Astrocyte (in vitro differentiated cells and primary cell): Measurements from ENCODE around the gene ZBTB17. TPM values are rescaled to one million over a fixed set of nuclear protein-coding genes. Genes with fewer than 3 reads are reported as not detected.

Experiments
- DNase-seq: peaks from one replicate; pipeline ENCODE4 v3.0.0-alpha.2; 2010; ENCODE audit warnings: low read depth
- FAIRE-seq: peaks from 2 replicates; lab custom pipeline; 2011; peaks lifted over from hg19 to GRCh38; lab: Jason Lieb, UNC
- H2AFZ ChIP-seq: 2 replicates; pipeline ENCODE4 v1.6.0; 2012; ENCODE audit warnings: low read depth, low read length, inconsistent platforms
- H3K27ac ChIP-seq: 2 replicates; pipeline ENCODE4 v1.5.1; 2011; ENCODE audit warnings: low read depth, low read length, inconsistent platforms
- H3K27me3 ChIP-seq: 2 replicates; pipeline ENCODE4 v1.6.0; 2011; ENCODE audit warnings: low read length, inconsistent platforms; ENCODE audit not compliant: insufficient read depth
- H3K36me3 ChIP-seq: 2 replicates; pipeline ENCODE4 v1.5.1; 2011; ENCODE audit warnings: low read length, inconsistent platforms; ENCODE audit not compliant: insufficient read depth
- H3K4me1 ChIP-seq: 2 replicates; pipeline ENCODE4 v1.5.1; 2011; ENCODE audit warnings: low read length, inconsistent platforms; ENCODE audit not compliant: insufficient read depth
- H3K4me2 ChIP-seq: 2 replicates; pipeline ENCODE4 v1.6.0; 2012; ENCODE audit warnings: low read length, inconsistent platforms
- H3K4me3 ChIP-seq: 2 replicates; pipeline ENCODE4 v1.5.1; 2011; ENCODE audit warnings: low read depth, mild to moderate bottlenecking, low read length, inconsistent platforms; ENCODE audit not compliant: insufficient read depth
- H3K79me2 ChIP-seq: 2 replicates; pipeline ENCODE4 v1.6.0; 2012; ENCODE audit warnings: mild to moderate bottlenecking, low read length, inconsistent platforms; ENCODE audit not compliant: insufficient read depth
- H3K9ac ChIP-seq: 2 replicates; pipeline ENCODE4 v1.6.0; 2012; ENCODE audit warnings: mild to moderate bottlenecking, low read length, inconsistent platforms
- H3K9me3 ChIP-seq: 2 replicates; pipeline ENCODE4 v1.5.1; 2012; ENCODE audit warnings: low read depth, mild to moderate bottlenecking, low read length, inconsistent platforms; ENCODE audit not compliant: insufficient read depth
- H4K20me1 ChIP-seq: 2 replicates; pipeline ENCODE4 v1.6.0; 2012; ENCODE audit warnings: low read length, inconsistent platforms; ENCODE audit not compliant: insufficient read depth
- H3K27ac Mint-ChIP-seq: one replicate; pipeline ENCODE4 v1.8.0; 2021; ENCODE audit warnings: mild to moderate bottlenecking, mixed read lengths; ENCODE audit not compliant: unreplicated experiment
- H3K27me3 Mint-ChIP-seq: one replicate; pipeline ENCODE4 v1.8.0; 2021; ENCODE audit warnings: low read depth, mixed read lengths; ENCODE audit not compliant: unreplicated experiment
- H3K36me3 Mint-ChIP-seq: one replicate; pipeline ENCODE4 v1.8.0; 2021; ENCODE audit warnings: low read depth, mixed read lengths; ENCODE audit not compliant: unreplicated experiment
- H3K4me1 Mint-ChIP-seq: one replicate; pipeline ENCODE4 v1.8.0; 2021; ENCODE audit warnings: low read depth, mixed read lengths; ENCODE audit not compliant: unreplicated experiment
- H3K4me3 Mint-ChIP-seq: one replicate; pipeline ENCODE4 v1.8.0; 2021; ENCODE audit warnings: mild to moderate bottlenecking, moderate library complexity, mixed read lengths; ENCODE audit not compliant: unreplicated experiment
- H3K9me3 Mint-ChIP-seq: one replicate; pipeline ENCODE4 v1.8.0; 2021; ENCODE audit warnings: mild to moderate bottlenecking, mixed read lengths; ENCODE audit not compliant: unreplicated experiment
- EZH2 ChIP-seq: IDR thresholded peaks from 2 replicates; pipeline ENCODE4 v1.6.1; 2012; ENCODE audit warnings: mild to moderate bottlenecking, low read length, inconsistent platforms; ENCODE audit not compliant: insufficient read depth
- total RNA-seq: library from RNA; stranded (reverse); gene quantifications from 2 replicates; pipeline ENCODE4 v1.2.1, GENCODE V29; 2021
- TF ChIP-seq, protein P1 (sequence below): IDR thresholded peaks from 2 replicates; pipeline ENCODE4 v1.5.1; 2011; ENCODE audit warnings: low read depth, mild to moderate bottlenecking, inconsistent platforms, low read length, moderate library complexity; ENCODE audit not compliant: insufficient read depth

Gene ZBTB17
- total RNA-seq, 1 donor from 2014 or later: 28.1 TPM

DNA sequence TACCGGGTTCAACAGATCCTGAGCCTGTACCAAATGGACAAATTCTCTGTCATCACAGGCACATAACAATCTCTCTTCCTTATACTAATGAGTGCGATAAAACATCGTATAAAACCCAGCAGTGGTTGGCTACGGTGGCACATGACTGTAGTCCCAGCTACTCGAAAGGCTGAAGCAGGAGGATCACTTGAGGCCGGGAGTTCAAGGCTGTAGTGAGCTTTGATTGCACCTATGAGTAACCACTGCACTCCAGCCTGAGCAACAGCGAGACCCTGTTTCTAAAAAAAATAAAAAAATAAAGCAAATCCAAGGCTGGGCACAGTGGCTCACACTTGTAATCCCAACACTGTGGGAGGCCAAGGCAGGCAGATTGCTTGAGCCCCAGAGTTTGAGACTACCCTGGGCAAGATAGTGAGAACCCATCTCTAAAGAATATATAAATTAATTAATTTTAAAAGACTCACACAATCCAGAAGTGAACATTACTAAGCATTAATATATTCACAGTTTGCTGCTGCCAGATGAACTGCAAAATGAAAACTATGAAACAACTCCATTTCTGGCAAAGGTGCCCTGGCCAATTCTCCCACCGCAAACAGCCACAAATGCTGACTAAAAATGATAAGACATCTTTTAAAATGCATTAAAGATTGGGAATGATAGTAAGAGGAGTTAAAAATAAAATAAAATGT lies 13.1 kb downstream of the ZBTB17 start:
- Histone ChIP-seq H3K4me1 (peaks cover 29% of the 10 kb centered on the region), H3K4me3 (no peak overlapping the region), H3K9ac (no peak overlapping the region), H4K20me1 (peaks cover 68% of the 10 kb centered on the region), H3K27ac (no peak overlapping the region), H2AFZ (no peak overlapping the region), H3K9me3 (no peaks in the 10 kb centered on the region), H3K4me2 (no peak overlapping the region), H3K79me2 (peaks cover 93% of the 10 kb centered on the region), H3K27me3 (no peaks in the 10 kb centered on the region), H3K36me3 (no peaks in the 10 kb centered on the region)
- Mint-ChIP-seq H3K36me3 (peaks cover 13% of the 10 kb centered on the region), H3K4me3 (no peak overlapping the region), H3K4me1 (peaks cover 22% of the 10 kb centered on the region), H3K9me3 (no peaks in the 10 kb centered on the region), H3K27me3 (no peaks in the 10 kb centered on the region), H3K27ac (no peak overlapping the region)
- FAIRE-seq (no peak), DNase-seq (peak; percentile 43)
- no peak for TF ChIP-seq EZH2
- TF ChIP-seq, protein P1, sequence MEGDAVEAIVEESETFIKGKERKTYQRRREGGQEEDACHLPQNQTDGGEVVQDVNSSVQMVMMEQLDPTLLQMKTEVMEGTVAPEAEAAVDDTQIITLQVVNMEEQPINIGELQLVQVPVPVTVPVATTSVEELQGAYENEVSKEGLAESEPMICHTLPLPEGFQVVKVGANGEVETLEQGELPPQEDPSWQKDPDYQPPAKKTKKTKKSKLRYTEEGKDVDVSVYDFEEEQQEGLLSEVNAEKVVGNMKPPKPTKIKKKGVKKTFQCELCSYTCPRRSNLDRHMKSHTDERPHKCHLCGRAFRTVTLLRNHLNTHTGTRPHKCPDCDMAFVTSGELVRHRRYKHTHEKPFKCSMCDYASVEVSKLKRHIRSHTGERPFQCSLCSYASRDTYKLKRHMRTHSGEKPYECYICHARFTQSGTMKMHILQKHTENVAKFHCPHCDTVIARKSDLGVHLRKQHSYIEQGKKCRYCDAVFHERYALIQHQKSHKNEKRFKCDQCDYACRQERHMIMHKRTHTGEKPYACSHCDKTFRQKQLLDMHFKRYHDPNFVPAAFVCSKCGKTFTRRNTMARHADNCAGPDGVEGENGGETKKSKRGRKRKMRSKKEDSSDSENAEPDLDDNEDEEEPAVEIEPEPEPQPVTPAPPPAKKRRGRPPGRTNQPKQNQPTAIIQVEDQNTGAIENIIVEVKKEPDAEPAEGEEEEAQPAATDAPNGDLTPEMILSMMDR: no peak

DNA sequence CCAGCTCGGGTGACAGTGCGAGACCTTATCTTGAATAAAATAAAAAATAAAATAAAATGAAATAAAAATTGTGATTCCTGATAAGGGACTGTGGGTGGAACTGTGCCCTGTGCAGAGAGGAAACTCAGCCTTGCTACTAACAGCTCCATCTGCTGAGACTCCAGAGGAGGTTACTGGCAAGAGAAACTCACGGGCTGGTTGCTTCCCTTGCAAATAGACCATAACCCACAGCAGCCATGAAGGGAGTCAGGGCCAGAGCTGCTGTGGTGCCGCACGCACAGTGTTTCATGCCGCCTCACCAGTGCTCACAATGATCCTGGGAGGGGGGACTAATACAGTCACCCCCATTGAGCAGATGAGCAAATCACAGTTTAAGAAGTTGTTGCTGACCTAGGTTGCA lies 13.7 kb downstream of the ZBTB17 start:
- DNase-seq: no peak
- Histone ChIP-seq H3K4me3 (no peak overlapping the region), H3K27ac (no peak overlapping the region), H3K4me1 (peaks cover 31% of the 10 kb centered on the region), H3K4me2 (no peak overlapping the region), H3K79me2 (peaks cover 93% of the 10 kb centered on the region), H3K27me3 (no peaks in the 10 kb centered on the region), H3K36me3 (no peaks in the 10 kb centered on the region), H2AFZ (no peak overlapping the region), H4K20me1 (peaks cover 68% of the 10 kb centered on the region), H3K9me3 (no peaks in the 10 kb centered on the region), H3K9ac (no peak overlapping the region)
- no peak overlapping the region for H3K4me3 Mint-ChIP-seq
- H3K9me3 Mint-ChIP-seq: no peaks in the 10 kb centered on the region
- H3K4me1 Mint-ChIP-seq: peaks cover 27% of the 10 kb centered on the region
- H3K36me3 Mint-ChIP-seq: peaks cover 13% of the 10 kb centered on the region
- H3K27me3 Mint-ChIP-seq: no peaks in the 10 kb centered on the region
- FAIRE-seq: no peak
- TF ChIP-seq, protein P1: no peak
- no peak overlapping the region for H3K27ac Mint-ChIP-seq

DNA sequence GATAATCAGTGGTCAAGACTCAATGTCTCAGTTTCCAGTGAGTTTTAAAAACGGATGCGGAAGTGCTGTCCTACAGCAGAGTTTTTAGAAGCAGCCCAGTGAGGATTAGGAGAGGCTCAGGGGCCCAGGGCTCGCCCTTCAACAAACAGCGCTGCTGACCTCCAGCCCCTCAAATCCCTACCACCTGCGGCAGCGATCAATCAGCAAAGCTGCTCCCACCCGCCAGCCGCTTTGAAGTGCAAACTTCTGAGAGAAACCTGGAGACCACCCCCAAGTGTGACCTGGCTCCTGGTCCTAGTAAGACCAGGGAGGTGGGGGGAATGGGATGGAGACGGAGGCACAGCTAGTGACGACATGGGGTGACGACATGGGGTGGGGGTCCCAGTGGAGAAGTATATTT lies 14.4 kb downstream of the ZBTB17 start:
- H3K4me1 ChIP-seq: peaks cover 31% of the 10 kb centered on the region
- no peak for DNase-seq
- H3K27ac ChIP-seq: no peak overlapping the region
- no peak overlapping the region for H2AFZ ChIP-seq
- no peak overlapping the region for H3K4me2 ChIP-seq
- Mint-ChIP-seq H3K4me1 (peaks cover 28% of the 10 kb centered on the region), H3K36me3 (peaks cover 12% of the 10 kb centered on the region), H3K4me3 (no peak overlapping the region), H3K27me3 (no peaks in the 10 kb centered on the region), H3K9me3 (no peaks in the 10 kb centered on the region), H3K27ac (no peak overlapping the region)
- H3K27me3 ChIP-seq: no peaks in the 10 kb centered on the region
- no peaks in the 10 kb centered on the region for H3K36me3 ChIP-seq
- no peaks in the 10 kb centered on the region for H3K9me3 ChIP-seq
- peaks cover 91% of the 10 kb centered on the region for H3K79me2 ChIP-seq
- peaks cover 63% of the 10 kb centered on the region for H4K20me1 ChIP-seq
- no peak for TF ChIP-seq EZH2
- TF ChIP-seq, protein P1: no peak
- H3K9ac ChIP-seq: no peak overlapping the region
- FAIRE-seq: no peak
- no peak overlapping the region for H3K4me3 ChIP-seq
